ENCODE results near the gene GHITM. TPM values are rescaled to one million over a fixed set of nuclear protein-coding genes. Genes with fewer than 3 reads are reported as not detected.
A peak's percentile ranks its signal among the peaks of the same experiment; 100 is the strongest.

The GHITM gene
- total and polyA plus RNA-seq, 2 of the 13 experiments (the other 11 are each of a cell fraction or from before 2014, with no cell fraction given), result 163 to 212 TPM

- in situ Hi-C loops (cut with HindIII; ENCODE audit: extremely low pct_ligation_motif_present, low pct_unique_long_range_greater_than_20kb), result no loop called here
- no peak for DNase-seq (ENCODE audit: low spot score)
- H3K4me2 ChIP-seq (ENCODE audit: low read depth, low read length), result no peak overlapping the region
Observed at GRCh38 chr10:84160663-84161362, 21.5 kb downstream of the GHITM start.

More at GRCh38 chr10:84160663-84161362, 21.5 kb downstream of the GHITM start:
- 0 out of 2 replicates have a peak, but pooled peaks cover 10% of the 10 kb centered on the region for H3K4me1 ChIP-seq (ENCODE audit: insufficient read depth, low read length)
- no peak overlapping the region for H3K4me3 ChIP-seq (replicated peaks in 1 of 3; ENCODE audit: insufficient read depth in 1 of 3, low read depth in 2 of 3, low read length in 3 of 3)
- H3K27ac ChIP-seq (ENCODE audit: extremely low read length, insufficient read depth, low read length), result no peak overlapping the region
- no peaks in the 10 kb centered on the region for H4K20me1 ChIP-seq (ENCODE audit: insufficient read depth, low read length)
- H3K27me3 ChIP-seq (ENCODE audit: control insufficient read depth in 1 of 2, insufficient read depth in 2 of 2, low read length in 2 of 2), result peaks cover 1 to 13% of the 10 kb centered on the region in 2 experiments; a peak in 3 of 5 replicates
- H2AFZ ChIP-seq (ENCODE audit: low read length), result no peak overlapping the region
- intact Hi-C loops (cut with micrococcal nuclease; ENCODE audit: unreplicated experiment), result no loop called here
- no peaks in the 10 kb centered on the region for H3K9me3 ChIP-seq (ENCODE audit: low read length)
- ATAC-seq (no peak), FAIRE-seq (no peak)
- H3K36me3 ChIP-seq (replicated peaks in 1 of 2; ENCODE audit: control insufficient read depth in 1 of 2, insufficient read depth in 2 of 2, low read length in 2 of 2), result no peaks in the 10 kb centered on the region
- WGBS (ENCODE audit: low lambda C conversion rate), result 9% methylated on average over 6 of the region's 6 CpGs
- no peaks in the 10 kb centered on the region for H3K79me2 ChIP-seq (ENCODE audit: insufficient read depth, low read length)
- no peak for TF ChIP-seq ZZZ3 (CRISPR knock-in tag; IDR thresholded peaks at IDR 0.05; ENCODE audit: borderline replicate concordance)
- no peak for TF ChIP-seq PBX3 (CRISPR knock-in tag; IDR thresholded peaks at IDR 0.05; ENCODE audit: borderline replicate concordance)
- no peak for TF ChIP-seq CEBPZ (IDR thresholded peaks at IDR 0.05; ENCODE audit: low read length)
- peak; percentile 26; the same call in 1 of the 2 replicates for TF ChIP-seq TFAP4 (IDR thresholded peaks at IDR 0.05; ENCODE audit: borderline replicate concordance, low read depth)
- no peak for TF ChIP-seq LBX2 (CRISPR knock-in tag; IDR thresholded peaks at IDR 0.05; ENCODE audit: borderline replicate concordance)
- ChIA-PET CTCF (ENCODE audit: low intra/inter-chr PET ratio, low total read pairs) (no interaction called here), POLR2A (no interaction called here)
- H3K9ac ChIP-seq (ENCODE audit: insufficient read depth, low read depth, low read length), result no peak overlapping the region
- no TSS peak for BruUV-seq (replicated peaks)

Data from HepG2 (cell line).